Omental fat pad (tissue), 4 donors: ENCODE data around the gene ADH7. TPM values are rescaled to one million over a fixed set of nuclear protein-coding genes. Genes with fewer than 3 reads are reported as not detected.

Source experiments
- ATAC-seq: fragments of 150-250 bp; one replicate; pipeline ENCODE4 v1.9.1; 2016; ENCODE audit warnings: mild to moderate bottlenecking, moderate library complexity; ENCODE audit not compliant: low FRiP score
- DNase-seq: peaks from one replicate; pipeline ENCODE4 v3.0.0-alpha.2; 2019; ENCODE audit warnings: low spot score
- CTCF ChIP-seq, 3 donors: fragments of 450-650 bp; IDR thresholded peaks; one replicate each; pipeline ENCODE4 v1.5.1; 2016 to 2017; ENCODE audit warnings: antibody characterized with exemption in 3 of 3, mild to moderate bottlenecking in 3 of 3, moderate library complexity in 2 of 3
- total RNA-seq, 4 donors: library from RNA; depleted of rRNA; stranded (reverse); fragments of >200 nt; gene quantifications; one replicate each; pipeline ENCODE4 v1.1.0, GENCODE V29; 2016

ADH7 gene
- total RNA-seq, 4 donors from 2014 or later, result not detected

GRCh38 chr4:99399017-99399416 lies 36.1 kb downstream of the ADH7 start:
- TF ChIP-seq CTCF (IDR thresholded peaks at IDR 0.05), result no peak
- ATAC-seq (no peak), DNase-seq (no peak)

DNA sequence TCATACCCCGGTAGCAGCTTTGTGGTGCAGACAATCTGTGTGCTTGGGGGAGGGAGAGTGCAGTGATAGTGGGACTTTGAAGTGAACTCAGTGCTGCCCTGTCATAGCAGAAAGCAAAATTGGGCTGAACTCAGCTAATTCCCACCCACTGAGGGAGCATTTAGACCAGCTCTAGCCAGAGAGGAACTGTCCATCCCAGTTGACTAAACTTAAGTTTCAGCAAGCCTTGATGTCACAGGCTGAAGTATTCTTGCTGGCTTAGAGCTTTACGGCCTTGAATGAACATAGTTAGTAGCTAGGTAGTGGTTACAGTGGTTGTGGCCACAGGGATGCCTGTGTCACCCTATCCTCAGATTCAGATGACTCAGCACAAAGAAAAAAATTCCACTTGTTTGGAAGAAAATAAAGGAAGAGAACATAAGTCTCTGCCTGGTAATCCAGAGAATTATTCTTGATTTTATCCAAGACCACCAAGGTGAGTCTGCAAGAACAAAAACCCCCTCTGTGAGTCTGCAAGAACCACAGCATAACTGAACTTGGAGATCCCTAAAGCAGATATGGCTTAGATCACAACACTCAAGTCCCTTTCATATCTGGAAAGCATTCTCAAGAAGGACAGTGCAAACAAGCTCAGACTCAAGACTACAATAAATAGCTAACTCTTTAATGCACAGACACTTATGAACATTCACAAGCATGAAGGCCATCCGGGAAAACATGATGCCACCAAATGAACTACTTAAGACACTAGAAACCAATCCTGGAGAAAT lies 39.4 kb downstream of the ADH7 start:
- ATAC-seq, result no peak
- DNase-seq, result no peak
- TF ChIP-seq CTCF (IDR thresholded peaks at IDR 0.05), result no peak

GRCh38 chr4:99394896-99395295 lies 40.2 kb downstream of the ADH7 start:
- no peak for ATAC-seq
- no peak for DNase-seq
- TF ChIP-seq CTCF (IDR thresholded peaks at IDR 0.05), result no peak

- DNase-seq (no peak), ATAC-seq (no peak)
Measured at GRCh38 chr4:99390055-99390454, 45.1 kb downstream of the ADH7 start.

DNA sequence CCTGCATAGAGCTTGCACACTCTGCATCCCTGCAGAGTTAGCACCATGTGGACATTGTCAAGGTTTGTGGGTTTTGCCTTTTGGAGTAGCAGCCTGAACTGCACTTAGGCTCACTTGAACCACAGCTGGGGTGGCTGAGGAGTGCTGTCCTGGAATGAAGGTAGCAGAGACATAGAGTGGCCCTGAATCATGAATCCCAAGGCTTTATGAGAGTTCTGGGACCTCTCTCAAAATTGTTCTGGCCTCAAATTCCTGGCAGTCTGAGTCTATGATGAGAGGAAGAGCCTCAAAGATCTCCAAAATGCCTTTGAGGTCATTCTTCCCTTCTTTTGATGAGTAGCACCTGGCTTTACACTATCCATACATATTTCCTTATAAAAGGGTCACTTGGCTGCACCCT lies 45.5 kb downstream of the ADH7 start:
- no peak for ATAC-seq
- no peak for TF ChIP-seq CTCF (IDR thresholded peaks at IDR 0.05)
- DNase-seq, result no peak

More at GRCh38 chr4:99390055-99390454, 45.1 kb downstream of the ADH7 start:
- no peak for TF ChIP-seq CTCF (IDR thresholded peaks at IDR 0.05)

DNA sequence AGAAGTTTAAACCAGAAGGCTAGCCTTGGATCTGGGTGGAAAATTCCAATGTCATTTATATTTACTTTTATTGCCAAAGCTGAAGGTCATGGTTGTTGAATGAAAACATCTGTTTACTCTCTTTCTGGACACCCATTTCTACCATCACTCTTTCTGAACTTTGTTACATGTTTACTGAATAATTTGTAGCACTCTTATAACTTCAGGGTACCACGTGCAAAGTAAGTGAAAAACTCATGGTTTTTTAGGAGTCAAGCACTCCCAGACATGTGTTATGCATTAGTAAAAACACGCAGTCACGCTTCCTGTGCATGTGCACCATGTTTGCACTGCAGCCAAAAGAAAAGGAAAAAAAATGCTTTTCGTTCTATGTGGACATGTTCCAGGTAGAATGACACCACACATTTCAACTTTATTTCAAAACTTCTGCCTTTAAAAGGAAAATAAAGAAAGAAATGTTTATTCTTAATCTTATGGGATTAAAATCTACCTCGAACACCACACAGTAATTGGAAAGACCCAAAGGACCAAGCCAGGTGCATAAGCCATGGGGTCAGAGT lies 51.2 kb downstream of the ADH7 start:
- DNase-seq, result no peak
- no peak for TF ChIP-seq CTCF (IDR thresholded peaks at IDR 0.05)
- peak; percentile 75 for ATAC-seq

DNA sequence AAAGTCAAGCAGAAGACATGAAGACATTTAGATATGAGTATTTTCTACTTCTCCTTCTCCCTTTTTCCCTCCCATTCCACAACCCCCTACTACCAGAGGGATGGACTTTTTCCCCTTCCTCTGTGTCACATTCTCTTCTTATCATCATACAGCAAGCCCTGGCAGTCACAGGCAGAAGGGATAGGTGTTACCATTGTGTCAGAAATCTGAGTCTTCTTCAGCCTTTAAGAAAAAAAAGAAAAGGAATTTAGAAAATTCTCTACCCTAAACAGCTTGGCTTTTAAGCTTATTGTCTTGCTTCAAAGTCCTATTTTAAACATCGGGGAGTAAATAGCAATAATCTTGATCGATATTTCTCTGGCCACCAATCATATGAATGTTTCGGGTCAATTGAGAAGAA lies 51.7 kb downstream of the ADH7 start:
- ATAC-seq (no peak), DNase-seq (no peak)
- no peak for TF ChIP-seq CTCF (IDR thresholded peaks at IDR 0.05)
